GM12865 (cell line): ENCODE data around the gene ANKRD63.

Experiments
- DNase-seq: peaks from one replicate; pipeline ENCODE4 v3.0.0; 2010; ENCODE audit warnings: low read depth
- H3K4me3 ChIP-seq: 2 replicates; pipeline ENCODE4 v1.5.1; 2011; ENCODE audit warnings: mild to moderate bottlenecking, low read depth, low read length, control low read depth
- TF ChIP-seq, protein P1 (sequence below): IDR thresholded peaks from 2 replicates; pipeline ENCODE4 v1.5.1; 2011; ENCODE audit warnings: low read length, control low read depth, low read depth, inconsistent platforms; ENCODE audit not compliant: insufficient read depth; ENCODE audit errors: missing control alignments

The ANKRD63 gene

GRCh38 chr15:40259021-40259420, 23.8 kb downstream of the ANKRD63 start:
- DNase-seq: no peak
- H3K4me3 ChIP-seq: no peak overlapping the region
- TF ChIP-seq, protein P1, sequence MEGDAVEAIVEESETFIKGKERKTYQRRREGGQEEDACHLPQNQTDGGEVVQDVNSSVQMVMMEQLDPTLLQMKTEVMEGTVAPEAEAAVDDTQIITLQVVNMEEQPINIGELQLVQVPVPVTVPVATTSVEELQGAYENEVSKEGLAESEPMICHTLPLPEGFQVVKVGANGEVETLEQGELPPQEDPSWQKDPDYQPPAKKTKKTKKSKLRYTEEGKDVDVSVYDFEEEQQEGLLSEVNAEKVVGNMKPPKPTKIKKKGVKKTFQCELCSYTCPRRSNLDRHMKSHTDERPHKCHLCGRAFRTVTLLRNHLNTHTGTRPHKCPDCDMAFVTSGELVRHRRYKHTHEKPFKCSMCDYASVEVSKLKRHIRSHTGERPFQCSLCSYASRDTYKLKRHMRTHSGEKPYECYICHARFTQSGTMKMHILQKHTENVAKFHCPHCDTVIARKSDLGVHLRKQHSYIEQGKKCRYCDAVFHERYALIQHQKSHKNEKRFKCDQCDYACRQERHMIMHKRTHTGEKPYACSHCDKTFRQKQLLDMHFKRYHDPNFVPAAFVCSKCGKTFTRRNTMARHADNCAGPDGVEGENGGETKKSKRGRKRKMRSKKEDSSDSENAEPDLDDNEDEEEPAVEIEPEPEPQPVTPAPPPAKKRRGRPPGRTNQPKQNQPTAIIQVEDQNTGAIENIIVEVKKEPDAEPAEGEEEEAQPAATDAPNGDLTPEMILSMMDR: no peak

- H3K4me3 ChIP-seq: no peak overlapping the region
- TF ChIP-seq, protein P1: no peak
- DNase-seq: no peak
Measured at GRCh38 chr15:40258544-40258943, 24.3 kb downstream of the ANKRD63 start.

- TF ChIP-seq, protein P1: no peak
- no peak for DNase-seq
- no peak overlapping the region for H3K4me3 ChIP-seq
Measured at GRCh38 chr15:40257656-40258450, 25.0 kb downstream of the ANKRD63 start.

- H3K4me3 ChIP-seq: no peak overlapping the region
- DNase-seq: no peak
- TF ChIP-seq, protein P1: no peak
Measured at GRCh38 chr15:40256638-40257235, 26.1 kb downstream of the ANKRD63 start.

GRCh38 chr15:40255033-40255432, 27.8 kb downstream of the ANKRD63 start:
- TF ChIP-seq, protein P1: no peak
- no peak overlapping the region for H3K4me3 ChIP-seq
- DNase-seq: no peak

DNA sequence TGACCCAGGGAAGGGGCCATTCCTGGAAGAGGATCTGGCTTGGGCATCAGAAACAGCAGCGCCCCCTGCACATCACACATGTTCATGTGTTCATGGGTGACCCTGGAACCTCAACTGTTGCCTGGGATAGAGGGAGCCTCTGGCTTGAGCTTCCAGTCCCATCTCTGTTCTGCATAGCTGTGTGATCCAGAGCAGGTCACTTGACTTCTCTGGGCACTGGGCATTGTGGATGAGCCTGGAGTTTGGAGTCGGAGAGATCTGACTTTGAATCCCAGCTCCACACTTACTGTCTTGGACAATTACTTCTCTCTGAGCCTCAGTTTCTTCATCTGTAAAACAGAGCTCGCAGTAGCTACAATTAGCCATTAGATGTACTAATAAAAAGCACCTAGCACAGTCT, 28.4 kb downstream of the ANKRD63 start:
- no peak for DNase-seq
- TF ChIP-seq, protein P1: no peak
- H3K4me3 ChIP-seq: no peak overlapping the region
